ENCODE data around the gene ARFGAP1.

The ARFGAP1 gene

DNA sequence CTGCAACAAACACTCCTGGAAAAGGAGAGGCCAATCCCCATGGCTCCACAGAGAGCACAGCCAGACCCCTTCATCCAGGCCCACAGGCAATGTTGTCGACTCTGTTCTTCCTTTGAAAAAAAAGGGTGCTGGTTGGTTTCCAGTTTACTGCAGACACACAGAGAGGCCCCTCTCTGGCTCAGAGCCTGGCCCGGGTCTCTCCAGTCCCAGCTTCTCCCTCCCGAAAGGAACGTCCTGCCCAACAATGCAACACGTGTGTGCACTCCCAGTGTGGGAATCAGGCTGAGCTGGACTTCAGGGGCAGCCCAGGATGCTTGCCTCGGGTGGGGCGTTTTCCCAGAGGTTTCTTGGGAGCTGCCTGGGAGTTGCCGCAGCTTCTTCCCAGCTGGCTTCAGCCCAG is 13.8 kb upstream of the ARFGAP1 start:
- Histone ChIP-seq H3K27me3 (replicated peaks; ENCODE audit: control insufficient read depth, insufficient read depth, low read length) (peaks cover 1% of the 10 kb centered on the region; the same call in 1 of the 2 replicates), H3K36me3 (ENCODE audit: control insufficient read depth, insufficient read depth, low read length) (no peaks in the 10 kb centered on the region)
- TF ChIP-seq, protein P1, sequence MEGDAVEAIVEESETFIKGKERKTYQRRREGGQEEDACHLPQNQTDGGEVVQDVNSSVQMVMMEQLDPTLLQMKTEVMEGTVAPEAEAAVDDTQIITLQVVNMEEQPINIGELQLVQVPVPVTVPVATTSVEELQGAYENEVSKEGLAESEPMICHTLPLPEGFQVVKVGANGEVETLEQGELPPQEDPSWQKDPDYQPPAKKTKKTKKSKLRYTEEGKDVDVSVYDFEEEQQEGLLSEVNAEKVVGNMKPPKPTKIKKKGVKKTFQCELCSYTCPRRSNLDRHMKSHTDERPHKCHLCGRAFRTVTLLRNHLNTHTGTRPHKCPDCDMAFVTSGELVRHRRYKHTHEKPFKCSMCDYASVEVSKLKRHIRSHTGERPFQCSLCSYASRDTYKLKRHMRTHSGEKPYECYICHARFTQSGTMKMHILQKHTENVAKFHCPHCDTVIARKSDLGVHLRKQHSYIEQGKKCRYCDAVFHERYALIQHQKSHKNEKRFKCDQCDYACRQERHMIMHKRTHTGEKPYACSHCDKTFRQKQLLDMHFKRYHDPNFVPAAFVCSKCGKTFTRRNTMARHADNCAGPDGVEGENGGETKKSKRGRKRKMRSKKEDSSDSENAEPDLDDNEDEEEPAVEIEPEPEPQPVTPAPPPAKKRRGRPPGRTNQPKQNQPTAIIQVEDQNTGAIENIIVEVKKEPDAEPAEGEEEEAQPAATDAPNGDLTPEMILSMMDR (IDR thresholded peaks at IDR 0.05; ENCODE audit: insufficient read depth, low read length, poor library complexity, severe bottlenecking), result no peak

DNA sequence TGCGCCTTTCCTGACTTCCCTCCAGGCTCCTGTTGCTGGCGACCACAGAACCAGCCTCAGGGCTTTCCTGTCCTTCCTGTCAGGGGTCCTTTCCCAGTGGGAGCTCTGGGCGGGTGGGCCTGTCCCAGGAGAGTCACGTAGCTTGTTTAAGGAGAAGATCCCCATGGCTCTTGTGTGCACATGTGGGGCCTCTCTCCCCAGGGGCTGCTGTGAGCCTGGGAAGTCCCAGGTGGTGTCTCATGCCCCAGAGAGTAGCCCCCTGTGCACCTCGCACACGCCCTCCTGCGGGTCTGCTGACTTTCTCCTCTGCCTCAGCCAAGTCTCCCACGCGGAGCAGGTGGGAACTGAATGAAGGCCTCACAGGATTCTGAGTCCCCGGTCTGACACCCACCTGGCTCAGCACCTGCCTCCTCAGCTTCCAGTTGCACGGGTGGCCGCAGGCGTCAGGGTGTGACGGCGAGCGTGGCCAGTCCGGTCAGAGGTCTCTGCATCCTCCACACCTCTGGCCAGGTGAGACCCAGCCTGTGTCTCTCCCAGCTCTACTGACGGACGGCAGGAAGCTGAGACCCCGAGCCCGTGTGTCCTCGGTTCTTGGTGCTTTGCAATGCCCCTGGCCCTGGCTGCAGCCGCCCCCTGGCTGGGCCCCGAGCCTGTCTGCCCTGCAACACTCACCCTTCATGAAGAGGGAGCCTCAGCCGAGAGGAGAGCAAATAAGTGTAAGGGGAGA is 12.7 kb upstream of the ARFGAP1 start:
- TF ChIP-seq, protein P1 (IDR thresholded peaks at IDR 0.05; ENCODE audit: insufficient read depth, low read length, poor library complexity, severe bottlenecking), result no peak
- Histone ChIP-seq H3K4me3 (replicated peaks; ENCODE audit: low read depth, low read length) (no peak overlapping the region), H3K27me3 (replicated peaks; ENCODE audit: control insufficient read depth, insufficient read depth, low read length) (peaks cover 1% of the 10 kb centered on the region; the same call in 1 of the 2 replicates), H3K36me3 (ENCODE audit: control insufficient read depth, insufficient read depth, low read length) (no peaks in the 10 kb centered on the region)
- DNase-seq (ENCODE audit: extremely low read depth, insufficient read length), result no peak

More for the DNA sequence above, 13.8 kb upstream of the ARFGAP1 start:
- no peak for DNase-seq (ENCODE audit: extremely low read depth, insufficient read length)
- no peak overlapping the region for H3K4me3 ChIP-seq (replicated peaks; ENCODE audit: low read depth, low read length)

DNA sequence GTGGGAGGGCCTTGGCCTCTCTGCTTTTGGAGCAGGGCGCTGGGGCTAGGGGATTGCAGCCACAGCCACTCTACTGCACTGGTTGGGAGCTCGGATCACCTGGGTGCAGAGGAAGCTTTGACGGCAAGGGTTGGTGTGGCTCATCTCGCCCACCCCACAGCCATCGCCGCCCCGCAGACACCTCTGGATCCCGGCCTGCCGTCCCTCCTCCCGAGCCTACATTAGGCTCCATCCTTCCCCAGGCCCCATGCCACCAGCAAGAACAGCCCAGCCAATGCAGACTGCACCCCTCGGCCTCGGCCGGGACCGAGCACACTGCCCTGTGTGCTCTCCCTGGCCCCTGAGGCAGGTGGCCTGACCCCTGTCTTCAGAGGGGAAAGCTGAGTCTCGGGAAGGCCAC is 12.1 kb upstream of the ARFGAP1 start:
- Histone ChIP-seq H3K27me3 (replicated peaks; ENCODE audit: control insufficient read depth, insufficient read depth, low read length) (peaks cover 1% of the 10 kb centered on the region; the same call in 1 of the 2 replicates), H3K36me3 (ENCODE audit: control insufficient read depth, insufficient read depth, low read length) (no peaks in the 10 kb centered on the region), H3K4me3 (replicated peaks; ENCODE audit: low read depth, low read length) (no peak overlapping the region)
- TF ChIP-seq, protein P1 (IDR thresholded peaks at IDR 0.05; ENCODE audit: insufficient read depth, low read length, poor library complexity, severe bottlenecking), result no peak
- no peak for DNase-seq (ENCODE audit: extremely low read depth, insufficient read length)

DNA sequence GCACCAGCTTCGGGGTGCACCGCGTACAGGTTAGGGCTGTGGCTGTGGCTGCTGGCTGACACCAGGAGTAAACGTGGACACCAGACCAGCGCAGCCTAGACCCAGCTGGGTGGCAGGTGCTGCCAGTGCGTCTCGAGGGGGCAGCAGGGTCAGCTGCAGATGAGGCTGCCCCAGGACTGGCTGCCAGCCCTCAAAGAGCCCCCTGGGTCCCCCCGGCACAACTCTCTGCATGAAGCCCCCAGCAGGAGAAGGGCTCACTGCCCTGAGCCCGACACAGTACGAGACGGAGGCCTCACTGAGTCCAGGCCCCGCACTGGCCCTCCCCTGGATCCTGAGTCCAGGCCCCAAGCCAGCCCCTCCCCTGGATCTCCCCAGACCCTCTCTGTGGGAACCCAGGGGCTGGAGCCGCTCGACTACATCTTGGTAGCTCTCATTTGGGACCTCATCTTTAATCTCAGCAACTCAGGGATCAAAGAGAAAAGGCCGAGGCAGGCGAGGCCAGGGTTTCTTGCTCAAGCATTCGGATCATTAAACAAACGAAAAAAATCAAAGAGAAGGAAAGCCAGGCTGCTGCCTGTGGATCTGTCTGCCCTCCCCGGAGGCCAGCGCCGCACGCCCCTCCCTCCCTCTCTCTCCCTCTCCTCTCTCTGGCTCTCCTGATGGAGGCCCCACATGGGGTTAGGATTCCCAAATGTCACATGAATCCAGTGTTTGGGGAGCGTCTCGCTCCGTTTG is 11.4 kb upstream of the ARFGAP1 start:
- peaks cover 1% of the 10 kb centered on the region; the same call in 1 of the 2 replicates for H3K27me3 ChIP-seq (replicated peaks; ENCODE audit: control insufficient read depth, insufficient read depth, low read length)
- TF ChIP-seq, protein P1 (IDR thresholded peaks at IDR 0.05; ENCODE audit: insufficient read depth, low read length, poor library complexity, severe bottlenecking), result no peak

DNA sequence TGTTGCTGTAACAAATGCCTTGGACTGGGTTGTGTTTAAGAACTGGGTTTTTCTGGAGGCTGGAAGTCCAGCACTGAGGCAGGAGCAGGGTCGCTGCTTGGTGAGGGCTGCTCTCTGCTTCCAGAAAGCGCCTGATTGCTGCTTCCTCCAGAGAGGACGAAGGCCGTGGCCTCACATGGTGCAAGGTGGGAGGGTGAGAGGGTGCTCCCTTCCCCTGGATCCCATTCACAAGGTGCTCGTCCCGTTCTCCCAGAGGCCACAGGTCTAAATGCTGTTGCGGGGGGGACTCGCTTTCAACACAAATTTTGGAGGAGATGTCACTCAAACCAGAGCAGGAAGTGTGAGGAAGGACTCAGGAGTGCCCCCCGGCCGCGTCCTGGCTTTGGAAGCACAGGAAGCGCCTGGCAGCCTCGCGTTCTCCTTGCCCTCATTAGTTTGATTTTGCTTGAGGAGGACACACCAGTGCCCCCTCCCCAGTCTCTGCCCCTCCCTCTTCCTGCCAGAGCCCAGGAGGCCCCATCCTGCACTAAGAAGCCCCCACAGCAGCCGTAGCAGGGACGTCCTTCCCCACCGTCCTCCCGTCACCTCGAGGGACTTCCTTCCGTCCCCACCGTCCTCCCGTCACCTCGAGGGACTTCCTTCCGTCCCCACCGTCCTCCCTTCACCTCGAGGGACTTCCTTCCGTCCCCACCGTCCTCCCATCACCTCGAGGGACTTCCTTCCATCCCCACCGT is 10.7 kb upstream of the ARFGAP1 start:
- H3K27me3 ChIP-seq (replicated peaks; ENCODE audit: control insufficient read depth, insufficient read depth, low read length), result peaks cover 1% of the 10 kb centered on the region; the same call in 1 of the 2 replicates
- no peak overlapping the region for H3K4me3 ChIP-seq (replicated peaks; ENCODE audit: low read depth, low read length)
- no peaks in the 10 kb centered on the region for H3K36me3 ChIP-seq (ENCODE audit: control insufficient read depth, insufficient read depth, low read length)
- no peak for DNase-seq (ENCODE audit: extremely low read depth, insufficient read length)
- TF ChIP-seq, protein P1 (IDR thresholded peaks at IDR 0.05; ENCODE audit: insufficient read depth, low read length, poor library complexity, severe bottlenecking), result no peak

More for the DNA sequence above, 11.4 kb upstream of the ARFGAP1 start:
- Histone ChIP-seq H3K36me3 (ENCODE audit: control insufficient read depth, insufficient read depth, low read length) (no peaks in the 10 kb centered on the region), H3K4me3 (replicated peaks; ENCODE audit: low read depth, low read length) (no peak overlapping the region)
- DNase-seq (ENCODE audit: extremely low read depth, insufficient read length), result no peak
